H1 (cell line): ENCODE measurements around the gene SEZ6. TPM values are rescaled to one million over a fixed set of nuclear protein-coding genes. Genes with fewer than 3 reads are reported as not detected.

Source experiments
- CTCF ChIA-PET: fragments of 300-600 bp; sonication (Branson Sonifier 250); formaldehyde crosslinking; loops from one replicate; lab custom pipeline; 2021; ENCODE audit not compliant: partially characterized antibody; lab: Charles Lee
- POLR2A ChIA-PET: fragments of 300-600 bp; sonication (Branson Sonifier 250); formaldehyde crosslinking; loops from one replicate; lab custom pipeline; 2021; ENCODE audit warnings: inconsistent platforms; ENCODE audit not compliant: partially characterized antibody; lab: Charles Lee
- DNase-seq, 2 experiments: peaks; one replicate each; pipeline versions ENCODE4 v3.0.0 to v3.0.0-alpha.2; 2010 to 2022; ENCODE audit warnings: low spot score in 2 of 2, low read depth in 1 of 2, mixed read lengths in 1 of 2
- FAIRE-seq: peaks from 2 replicates; lab custom pipeline; 2011; peaks lifted over from hg19 to GRCh38; lab: Jason Lieb, UNC
- H2AFZ ChIP-seq: 2 replicates; pipeline ENCODE4 v1.8.1; 2012; ENCODE audit warnings: low read length, inconsistent platforms
- H2AK5ac ChIP-seq: 2 replicates; pipeline ENCODE4 v1.6.1; 2013; ENCODE audit warnings: low read depth, low read length
- H2BK120ac ChIP-seq: replicated peaks from 2 replicates; pipeline ENCODE3; 2013; ENCODE audit warnings: low read depth, low read length, inconsistent platforms
- H2BK12ac ChIP-seq: 2 replicates; pipeline ENCODE4 v1.6.1; 2013; ENCODE audit warnings: low read depth, low read length
- H2BK15ac ChIP-seq: 2 replicates; pipeline ENCODE4 v1.6.1; 2013; ENCODE audit warnings: low read length
- H2BK20ac ChIP-seq: 2 replicates; pipeline ENCODE4 v1.6.1; 2013; ENCODE audit warnings: low read length
- H2BK5ac ChIP-seq: 2 replicates; pipeline ENCODE4 v1.6.1; 2013; ENCODE audit warnings: low read depth, low read length
- H3K14ac ChIP-seq: 2 replicates; pipeline ENCODE4 v1.6.1; 2013; ENCODE audit warnings: inconsistent platforms; ENCODE audit not compliant: insufficient read length
- H3K18ac ChIP-seq: 2 replicates; pipeline ENCODE4 v1.6.1; 2013; ENCODE audit warnings: low read length; ENCODE audit errors: extremely low read depth
- H3K23ac ChIP-seq: 2 replicates; pipeline ENCODE4 v1.6.1; 2013; ENCODE audit warnings: inconsistent platforms; ENCODE audit not compliant: insufficient read length
- H3K23me2 ChIP-seq: 2 replicates; pipeline ENCODE4 v1.6.1; 2013; ENCODE audit warnings: low read depth, low read length
- H3K27ac ChIP-seq: 2 replicates; pipeline ENCODE4 v1.6.1; 2011; ENCODE audit warnings: low read depth, low read length, inconsistent platforms
- H3K27me3 ChIP-seq, 4 experiments: replicated peaks in 1 of 4; 1 replicate in 1 of 4; 2 replicates in 3 of 4; pipeline versions ENCODE4 v1.6.1 to v1.8.1; 2011 to 2013; ENCODE audit warnings: low read length in 3 of 4, mild to moderate bottlenecking in 3 of 4, inconsistent platforms in 2 of 4, mixed read lengths in 2 of 4, moderate library complexity in 1 of 4; ENCODE audit not compliant: control insufficient read depth in 3 of 4, insufficient read depth in 3 of 4; ENCODE audit errors: extremely low read depth in 1 of 4
- H3K36me3 ChIP-seq, 4 experiments: 2 replicates each; pipeline versions ENCODE4 v1.6.1 to v1.8.1; 2011 to 2013; ENCODE audit warnings: mild to moderate bottlenecking in 4 of 4, low read length in 3 of 4, moderate library complexity in 2 of 4, control low read depth in 1 of 4, inconsistent platforms in 1 of 4; ENCODE audit not compliant: insufficient read depth in 4 of 4, control insufficient read depth in 2 of 4
- H3K4ac ChIP-seq: replicated peaks from 2 replicates; pipeline ENCODE3; 2013; ENCODE audit warnings: low read length, low read depth, mixed read lengths, inconsistent platforms; ENCODE audit not compliant: insufficient read length
- H3K4me1 ChIP-seq, 4 experiments: replicated peaks in 1 of 4; 1 replicate in 1 of 4; 2 replicates in 3 of 4; pipeline versions ENCODE4 v1.6.1 to v1.8.1; 2011 to 2013; ENCODE audit warnings: low read length in 3 of 4, inconsistent platforms in 2 of 4, mixed read lengths in 1 of 4; ENCODE audit not compliant: insufficient read depth in 4 of 4, control insufficient read depth in 3 of 4
- H3K4me2 ChIP-seq, 2 experiments: 2 replicates each; pipeline versions ENCODE4 v1.6.1 to v1.8.1; 2011 to 2013; ENCODE audit warnings: low read depth in 2 of 2, low read length in 2 of 2, control low read depth in 1 of 2, inconsistent platforms in 1 of 2, mild to moderate bottlenecking in 1 of 2; ENCODE audit not compliant: insufficient read depth in 1 of 2
- H3K4me3 ChIP-seq, 4 experiments: fragments of 200-600, 300-600 bp in 1 of 4; sonication (generic), shearing (Covaris generic), sonication (Bioruptor Twin) in 1 of 4; 2 replicates each; pipeline versions ENCODE4 v1.5.1 to v1.8.1; 2011 to 2016; ENCODE audit warnings: low read length in 4 of 4, low read depth in 3 of 4, control low read depth in 2 of 4, inconsistent platforms in 2 of 4, mild to moderate bottlenecking in 2 of 4, mixed read lengths in 1 of 4, moderate library complexity in 1 of 4; ENCODE audit not compliant: insufficient read depth in 2 of 4; ENCODE audit errors: extremely low read depth in 1 of 4
- H3K56ac ChIP-seq: replicated peaks from 2 replicates; pipeline ENCODE3; 2013; ENCODE audit warnings: low read depth, mild to moderate bottlenecking, mixed read lengths, low read length, inconsistent platforms; ENCODE audit not compliant: insufficient read length
- H3K79me1 ChIP-seq: 2 replicates; pipeline ENCODE4 v1.6.1; 2013; ENCODE audit warnings: low read depth, low read length, control low read depth
- H3K79me2 ChIP-seq, 2 experiments: 2 replicates each; pipeline versions ENCODE4 v1.6.1 to v1.8.1; 2012 to 2013; ENCODE audit warnings: low read length in 2 of 2, mild to moderate bottlenecking in 2 of 2, inconsistent platforms in 1 of 2; ENCODE audit not compliant: insufficient read depth in 2 of 2, control insufficient read depth in 1 of 2
- H3K9ac ChIP-seq, 4 experiments: replicated peaks in 1 of 4; 1 replicate in 1 of 4; 2 replicates in 3 of 4; pipeline versions ENCODE4 v1.6.1 to v1.8.1; 2011 to 2013; ENCODE audit warnings: low read depth in 3 of 4, low read length in 3 of 4, control low read depth in 2 of 4, mild to moderate bottlenecking in 2 of 4, moderate library complexity in 2 of 4, inconsistent platforms in 1 of 4; ENCODE audit errors: extremely low read depth in 1 of 4
- H3K9me3 ChIP-seq, 2 experiments: 2 replicates each; pipeline versions ENCODE4 v1.6.1 to v1.8.1; 2012 to 2013; ENCODE audit warnings: mild to moderate bottlenecking in 2 of 2, moderate library complexity in 2 of 2, control low read depth in 1 of 2, inconsistent platforms in 1 of 2, low read depth in 1 of 2, low read length in 1 of 2, mixed read lengths in 1 of 2; ENCODE audit not compliant: insufficient read depth in 2 of 2
- H4K20me1 ChIP-seq, 2 experiments: replicated peaks in 1 of 2; 2 replicates each; pipeline versions ENCODE3 to v1.8.1; 2011 to 2013; ENCODE audit warnings: inconsistent platforms in 2 of 2, low read length in 2 of 2, mild to moderate bottlenecking in 1 of 2; ENCODE audit not compliant: insufficient read depth in 2 of 2, control insufficient read depth in 1 of 2
- H4K5ac ChIP-seq: 2 replicates; pipeline ENCODE4 v1.6.1; 2013; ENCODE audit warnings: low read length, low read depth, mixed read lengths, inconsistent platforms; ENCODE audit not compliant: insufficient read length
- H4K8ac ChIP-seq: 2 replicates; pipeline ENCODE4 v1.8.0; 2013; ENCODE audit warnings: mild to moderate bottlenecking, moderate library complexity, low read length, inconsistent platforms; ENCODE audit not compliant: insufficient read depth; ENCODE audit errors: extremely low read depth
- H4K91ac ChIP-seq: replicated peaks from 2 replicates; pipeline ENCODE3; 2013; ENCODE audit warnings: low read length, mixed read lengths, inconsistent platforms; ENCODE audit not compliant: insufficient read length
- BACH1 ChIP-seq: IDR thresholded peaks from 2 replicates; pipeline ENCODE4 v1.6.1; 2012; ENCODE audit warnings: low read length, improper control_type of control experiment
- BCL11A ChIP-seq, 2 experiments: IDR thresholded peaks; one replicate each; pipeline ENCODE4 v1.6.1; 2011; ENCODE audit warnings: low read depth in 2 of 2, low read length in 2 of 2, mild to moderate bottlenecking in 2 of 2
- CTBP2 ChIP-seq: IDR thresholded peaks from 2 replicates; pipeline ENCODE4 v1.7.0; 2011; ENCODE audit warnings: borderline replicate concordance, mild to moderate bottlenecking, moderate library complexity, mixed read lengths, low read length; ENCODE audit not compliant: insufficient read depth, insufficient read length
- HDAC2 ChIP-seq, 2 experiments: fragments of 300-600 bp in 1 of 2; sonication (generic) in 1 of 2; IDR thresholded peaks; 2 replicates each; pipeline ENCODE4 v1.6.1; 2011 to 2012; ENCODE audit warnings: low read depth in 2 of 2, low read length in 2 of 2, mild to moderate bottlenecking in 2 of 2, moderate library complexity in 2 of 2, borderline replicate concordance in 1 of 2, inconsistent platforms in 1 of 2
- JUN ChIP-seq: IDR thresholded peaks from 2 replicates; pipeline ENCODE4 v1.6.1; 2011; ENCODE audit warnings: low read depth, mild to moderate bottlenecking, improper control_type of control experiment, low read length
- MAFK ChIP-seq: IDR thresholded peaks from 2 replicates; pipeline ENCODE4 v1.6.1; 2012; ENCODE audit warnings: low read depth, mild to moderate bottlenecking, improper control_type of control experiment, low read length
- NRF1 ChIP-seq: IDR thresholded peaks from 2 replicates; pipeline ENCODE4 v1.6.1; 2011; ENCODE audit warnings: mild to moderate bottlenecking, low read depth, low read length, improper control_type of control experiment
- POLR2A ChIP-seq, 2 experiments: IDR thresholded peaks; 1 replicate in 1 of 2; 2 replicates in 1 of 2; pipeline ENCODE4 v1.6.1; 2011; ENCODE audit warnings: low read depth in 2 of 2, low read length in 2 of 2, mild to moderate bottlenecking in 2 of 2; ENCODE audit errors: control extremely low read depth in 1 of 2
- POU5F1 ChIP-seq: IDR thresholded peaks from 2 replicates; pipeline ENCODE4 v1.6.1; 2011; ENCODE audit warnings: low read depth, mild to moderate bottlenecking, low read length, moderate library complexity
- SIN3A ChIP-seq, 2 experiments: IDR thresholded peaks in 1 of 2; conservative IDR thresholded peaks in 1 of 2; 2 replicates each; pipeline ENCODE4 v1.6.1; 2011 to 2012; ENCODE audit warnings: low read length in 2 of 2, improper control_type of control experiment in 1 of 2, low read depth in 1 of 2, mild to moderate bottlenecking in 1 of 2
- SP1 ChIP-seq: IDR thresholded peaks from 2 replicates; pipeline ENCODE4 v1.6.1; 2011; ENCODE audit warnings: low read depth, low read length
- SP2 ChIP-seq: IDR thresholded peaks from 2 replicates; pipeline ENCODE4 v1.6.1; 2012; ENCODE audit warnings: mild to moderate bottlenecking, low read length, inconsistent platforms
- TCF12 ChIP-seq: IDR thresholded peaks from 2 replicates; pipeline ENCODE4 v1.6.1; 2011; ENCODE audit warnings: low read depth, mild to moderate bottlenecking, low read length
- WGBS, 2 experiments: shearing (Covaris generic) in 1 of 2; methylation state at CpG; one replicate each; pipeline versions ENCODE4 v1.1.6 to v1.1.7; 2013 to 2015; ENCODE audit warnings: low lambda C conversion rate in 2 of 2, mixed read lengths in 2 of 2, inconsistent platforms in 1 of 2, low coverage in 1 of 2, missing lambda C conversion rate in 1 of 2; ENCODE audit not compliant: insufficient replicate concordance in 2 of 2, insufficient coverage in 1 of 2, insufficient read length in 1 of 2; ENCODE audit errors: extremely low coverage in 1 of 2, missing lambda C conversion rate in 1 of 2; 5-methylcytosine and 5-hydroxymethylcytosine counted together
- polyA plus RNA-seq, 7 experiments: library from polyadenylated mRNA; depleted of rRNA in 3 of 7; stranded (reverse) in 5 of 7; unstranded in 2 of 7; fragments of >200 nt in 5 of 7; fragments of 200-250 nt in 2 of 7; gene quantifications; 1 replicate in 5 of 7; 2 replicates in 1 of 7; 4 replicates in 1 of 7; pipeline versions ENCODE4 v1.2.1 to v1.2.3, GENCODE V29; 2011 to 2013; ENCODE audit warnings: missing spikeins in 2 of 7, mixed read lengths in 2 of 7
- total RNA-seq: library from RNA; stranded (reverse); fragmentation: NEBNext Ultra II Directional; extraction: Animal tissue kit (Norgen Biotek cat#: 25700); gene quantifications from 2 replicates; pipeline ENCODE4 v1.2.1, GENCODE V29; 2021
- TF ChIP-seq, protein P1 (sequence below): IDR thresholded peaks from 2 replicates; pipeline ENCODE4 v1.6.1; 2011; ENCODE audit warnings: low read depth, mild to moderate bottlenecking, low read length; ENCODE audit not compliant: insufficient read depth

The SEZ6 gene
- total and polyA plus RNA-seq, 2 of the 8 experiments (the other 6 are each of a cell fraction or from before 2014, with no cell fraction given) = 6.9 to 16.1 TPM

DNA sequence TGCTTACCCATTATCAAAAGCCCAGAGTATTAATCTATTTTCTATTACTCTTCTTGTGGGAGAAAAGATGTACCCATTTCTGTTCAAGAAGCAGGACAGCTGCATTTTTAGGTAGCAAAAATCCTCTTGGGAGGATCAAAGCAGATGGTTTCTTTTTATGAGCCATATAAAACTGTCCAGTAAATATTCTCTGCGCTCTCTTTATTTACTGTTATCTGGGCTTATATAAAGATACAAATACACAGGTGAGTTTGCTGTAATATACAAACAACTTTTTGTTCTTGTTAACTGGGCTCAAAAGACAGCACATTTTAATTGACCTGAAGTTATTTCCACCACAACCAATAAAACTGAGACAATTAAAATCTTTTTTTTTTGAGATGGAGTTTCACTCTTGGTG is 64.6 kb downstream of the SEZ6 start:
- no peak overlapping the region for H3K4me3 ChIP-seq
- WGBS, 2 experiments = 90% methylated on average over 1 of the region's 1 CpG; no CpG with 5 or more reads in 1 of the 2 experiments
- no peak for TF ChIP-seq TCF12
- no peak for TF ChIP-seq BACH1
- TF ChIP-seq POLR2A (IDR thresholded peaks at IDR 0.05; ENCODE audit: control extremely low read depth in 1 of 2, low read depth in 2 of 2, low read length in 2 of 2) = no peak
- no peak for TF ChIP-seq JUN
- TF ChIP-seq SIN3A (conservative IDR thresholded peaks at IDR 0.05 in 1 of 2, IDR thresholded peaks at IDR 0.05 in 1 of 2; ENCODE audit: low read depth in 1 of 2, low read length in 2 of 2) = no peak
- no peak for TF ChIP-seq MAFK
- TF ChIP-seq, protein P1, sequence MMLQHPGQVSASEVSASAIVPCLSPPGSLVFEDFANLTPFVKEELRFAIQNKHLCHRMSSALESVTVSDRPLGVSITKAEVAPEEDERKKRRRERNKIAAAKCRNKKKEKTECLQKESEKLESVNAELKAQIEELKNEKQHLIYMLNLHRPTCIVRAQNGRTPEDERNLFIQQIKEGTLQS = no peak
- no peak for TF ChIP-seq NRF1
- TF ChIP-seq CTBP2 = no peak
- no peak for TF ChIP-seq BCL11A (IDR thresholded peaks at IDR 0.05; ENCODE audit: low read depth in 2 of 2, low read length in 2 of 2)
- no peak for TF ChIP-seq SP2
- TF ChIP-seq POU5F1 = no peak
- no peak for TF ChIP-seq SP1
- TF ChIP-seq HDAC2 (IDR thresholded peaks at IDR 0.05; ENCODE audit: borderline replicate concordance in 1 of 2, low read depth in 2 of 2, low read length in 2 of 2) = no peak

More for the DNA sequence above, 64.6 kb downstream of the SEZ6 start:
- Histone ChIP-seq H3K4ac (no peak overlapping the region), H3K56ac (no peak overlapping the region), H3K79me2 (peaks cover 44 to 100% of the 10 kb centered on the region in 2 experiments), H3K18ac (no peak overlapping the region), H3K4me2 (no peak overlapping the region), H4K5ac (no peak overlapping the region), H2BK12ac (no peak overlapping the region), H3K4me1 (peaks cover 2 to 22% (median 14%) of the 10 kb centered on the region in 4 experiments; a peak in 5 of 7 replicates), H3K9ac (no peak overlapping the region), H4K20me1 (peaks cover 19 to 25% of the 10 kb centered on the region in 2 experiments), H4K91ac (no peak overlapping the region), H3K23me2 (no peaks in the 10 kb centered on the region), H3K14ac (no peak overlapping the region), H3K36me3 (peaks cover 0 to 28% (median 3%) of the 10 kb centered on the region in 4 experiments; a peak in 5 of 8 replicates), H3K27ac (no peak overlapping the region), H3K27me3 (no peaks in the 10 kb centered on the region), H2AFZ (no peak overlapping the region), H2BK120ac (no peak overlapping the region), H3K9me3 (no peaks in the 10 kb centered on the region), H4K8ac (no peak overlapping the region), H2BK5ac (no peak overlapping the region), H3K79me1 (peaks cover 11% of the 10 kb centered on the region), H3K23ac (no peak overlapping the region), H2AK5ac (no peak overlapping the region), H2BK20ac (no peak overlapping the region), H2BK15ac (no peak overlapping the region)
- ChIA-PET POLR2A (interaction anchor here (0.7 to 2.9 kb wide), 3 partner anchors 8 to 15 kb away, joined by 3 to 15 read pairs (median 10); no protein-coding TSS in a partner anchor), CTCF (interaction anchor here (0.6 to 1.9 kb wide), 4 partner anchors 12 to 241 kb away, joined by 3 to 7 read pairs (median 3); no protein-coding TSS in a partner anchor)
- DNase-seq = no peak
- no peak for FAIRE-seq
